Activated effector memory CD4-positive, alpha-beta T cell treated with anti-CD3 and anti-CD28 coated beads, Interleukin-2, amount 50 U/mL, for 16 hours (primary cell): Measurements from ENCODE around the gene CRISP3.
"Not testable (repeated sequence)": the region's sequence is repeated elsewhere in the genome, so short reads cannot be mapped to it uniquely, and the experiment has no call there.

ENCODE experiments used
- DNase-seq: peaks from one replicate; pipeline ENCODE4 v3.0.0-alpha.2; 2020

Gene CRISP3

DNA sequence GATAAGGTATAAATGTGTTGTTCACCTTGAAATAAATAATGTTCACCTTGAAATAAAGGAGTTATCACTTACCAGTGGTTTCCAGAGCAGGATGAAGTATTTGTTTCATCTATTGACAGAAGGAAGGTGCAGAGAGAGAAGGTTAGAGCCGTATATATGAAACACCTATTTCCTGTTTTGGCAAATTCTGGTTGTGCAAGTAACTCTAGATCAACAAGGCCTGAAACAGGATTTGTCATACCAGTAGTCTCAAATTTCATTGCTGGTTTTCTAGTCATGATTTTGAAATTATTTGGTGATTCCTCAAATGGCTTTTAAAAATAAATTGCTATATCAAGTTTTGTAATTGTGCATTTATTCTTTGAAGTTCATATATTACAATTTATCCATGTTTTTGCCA lies at the start of gene CRISP3:
TSS of gene CRISP3 (minus strand) at position 130 of the 400 bp plus-strand sequence. CDS start at position 109, 21 bp downstream.
- DNase-seq: no peak

DNA sequence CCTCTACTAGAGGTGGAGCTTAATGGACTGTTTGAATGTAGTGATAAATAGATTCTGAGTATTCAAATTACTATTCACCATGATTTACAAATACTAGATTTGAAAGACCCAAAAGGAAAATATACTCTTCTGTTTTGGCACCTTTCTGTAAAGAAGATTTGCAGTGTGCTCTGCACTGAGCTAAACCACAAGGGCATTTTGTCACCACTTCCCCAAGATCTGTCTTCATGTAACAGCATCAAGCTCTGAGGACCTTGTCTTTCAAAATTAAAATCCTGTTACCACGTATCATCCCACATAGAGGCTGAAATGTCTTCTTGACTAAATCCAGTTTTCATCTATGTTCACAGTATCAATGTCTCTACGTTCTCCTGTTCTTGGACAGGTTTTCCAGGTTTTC lies 46.2 kb upstream of the CRISP3 start:
- DNase-seq: no peak

DNA sequence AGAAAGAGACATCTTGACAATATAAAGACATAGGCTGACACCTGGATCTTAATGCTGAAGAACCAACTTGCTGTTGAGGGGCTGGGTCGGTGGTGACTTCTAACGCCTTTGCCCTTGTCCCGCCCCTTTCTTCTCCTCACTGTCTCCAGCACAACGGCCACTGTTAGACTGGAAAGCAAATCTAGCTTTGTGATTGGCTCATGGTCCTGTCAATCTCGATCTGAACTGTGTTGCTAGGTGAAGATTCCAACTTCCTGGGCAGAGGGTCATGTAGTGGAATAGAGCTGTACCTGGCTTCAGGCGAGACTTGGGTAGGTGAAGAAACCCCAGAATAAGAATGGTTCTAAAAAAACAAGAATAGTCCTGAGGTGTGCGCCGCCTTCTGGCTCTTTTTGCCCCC lies 43.0 kb upstream of the CRISP3 start, which contains the start of gene PGK2:
TSS of gene PGK2 (minus strand) at position 110 of the 400 bp plus-strand sequence. CDS start at position 12, 98 bp downstream.
- no peak for DNase-seq

DNA sequence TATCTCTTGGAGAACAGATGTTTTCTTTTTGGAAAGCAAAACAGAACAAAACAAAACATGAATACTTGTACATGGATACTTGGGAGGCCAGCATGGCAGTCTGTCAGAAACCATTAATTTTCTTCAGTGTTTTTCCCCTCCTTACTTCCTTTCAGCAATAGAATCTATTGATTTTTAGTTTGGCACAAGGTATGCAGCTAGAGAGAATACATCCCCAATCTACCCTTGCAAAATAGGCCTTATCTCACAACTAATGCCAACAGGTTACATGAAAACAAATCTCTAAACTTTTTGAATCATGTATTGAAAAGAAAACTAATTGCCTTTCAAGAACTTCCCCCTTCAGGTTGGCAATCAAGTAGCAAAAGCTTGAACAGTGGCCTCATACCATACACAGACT lies 40.1 kb upstream of the CRISP3 start:
- DNase-seq: no peak

DNA sequence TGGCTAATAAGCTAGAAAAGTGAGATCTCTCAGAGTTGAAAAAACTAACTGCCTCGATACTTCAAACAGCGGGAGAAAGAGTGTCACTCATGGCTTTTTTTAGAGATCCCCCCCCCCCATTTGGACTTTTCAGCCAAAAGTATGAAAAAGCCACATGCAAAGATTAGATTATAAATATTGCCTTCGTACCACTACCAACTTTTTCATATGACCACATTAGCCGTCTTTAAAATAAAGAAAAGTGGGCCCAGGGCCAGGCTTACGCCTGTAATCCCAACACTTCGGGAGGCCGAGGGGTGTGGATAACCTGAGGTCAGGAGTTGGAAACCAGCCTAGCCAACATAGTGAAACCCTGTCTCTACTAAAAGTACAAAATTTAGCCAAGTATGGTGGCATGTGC lies 38.5 kb upstream of the CRISP3 start:
- DNase-seq: no peak

DNA sequence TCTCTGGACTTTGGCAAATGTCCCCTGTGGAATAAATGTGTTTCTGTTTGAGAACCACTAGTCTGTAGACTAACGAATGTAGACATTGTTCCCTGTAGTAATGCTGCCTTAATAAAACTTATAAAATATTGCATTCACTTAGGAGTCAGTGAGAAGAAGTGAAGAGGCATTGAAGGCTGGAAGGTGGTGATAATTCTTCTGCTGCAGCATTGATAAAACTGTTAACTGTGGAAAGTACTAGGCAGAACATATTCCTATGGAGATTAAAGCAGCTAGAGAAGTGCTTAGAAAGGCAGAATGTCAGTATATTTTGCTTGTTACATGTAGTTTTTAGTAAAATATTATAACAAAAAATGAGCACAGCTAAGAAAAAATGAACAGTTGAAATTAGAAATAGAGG lies 38.1 kb upstream of the CRISP3 start:
- no peak for DNase-seq

DNA sequence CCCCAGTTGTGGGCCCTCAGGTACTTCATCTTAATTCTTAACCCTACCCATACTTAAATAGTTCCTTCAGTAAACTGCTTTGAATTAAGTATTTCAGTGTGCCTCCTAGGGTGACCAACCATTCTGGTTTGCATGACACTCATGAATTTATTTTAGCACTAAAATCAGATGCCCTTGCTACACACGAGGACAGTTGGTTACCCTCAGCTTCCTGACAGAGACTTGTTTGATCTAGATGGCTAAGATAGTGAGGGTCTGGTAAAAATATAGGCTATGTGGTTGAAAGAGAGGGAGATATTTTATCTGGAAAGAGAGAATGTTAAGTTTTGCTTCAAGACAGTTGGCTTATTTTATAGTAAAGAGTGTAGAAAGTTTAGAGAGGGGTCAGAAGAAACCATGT lies 32.3 kb upstream of the CRISP3 start:
- DNase-seq: no peak

DNA sequence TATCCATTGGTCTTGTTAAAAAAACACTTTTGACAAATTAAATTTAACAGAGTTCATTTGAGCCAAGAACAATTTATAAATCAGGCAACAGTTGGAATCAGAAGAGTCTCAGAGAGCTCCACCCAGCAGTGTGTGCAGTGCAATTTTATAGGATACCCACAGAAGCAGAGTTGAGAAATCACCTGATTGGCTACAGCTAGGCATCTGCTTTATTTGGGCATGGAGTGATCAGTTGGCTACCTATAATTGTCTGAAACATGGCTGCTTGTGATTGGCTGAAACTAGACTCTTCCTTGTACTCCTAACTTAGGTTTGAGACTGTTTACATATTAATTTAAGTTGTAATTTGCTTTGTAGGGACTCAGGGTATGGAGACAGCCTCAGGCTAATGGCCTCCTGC lies 30.9 kb upstream of the CRISP3 start:
- no peak for DNase-seq

DNA sequence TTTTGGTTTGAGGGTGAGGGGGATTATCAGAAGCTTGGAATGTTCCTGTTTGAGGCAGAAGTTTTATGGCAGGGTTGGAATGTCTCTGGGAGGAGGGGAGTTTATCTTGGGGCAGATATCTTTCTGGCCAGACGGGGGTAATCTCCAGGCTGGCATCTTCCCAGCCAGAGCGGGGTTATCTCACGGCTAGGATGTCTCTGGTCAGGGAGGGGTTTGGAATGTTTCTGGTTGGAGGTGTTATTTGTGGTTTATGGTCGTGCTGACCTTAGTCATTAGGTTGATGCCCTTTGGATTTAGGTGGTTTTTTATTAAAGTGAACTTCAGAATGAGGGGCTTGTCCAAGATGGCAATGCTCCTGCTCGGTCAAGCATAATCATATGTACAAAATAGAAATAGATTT lies 28.1 kb upstream of the CRISP3 start:
- DNase-seq: no peak

GRCh38 chr6:49766762-49767161 lies 22.6 kb upstream of the CRISP3 start:
- no peak for DNase-seq

- no peak for DNase-seq
Observed at GRCh38 chr6:49764571-49765236, 20.5 kb upstream of the CRISP3 start.

DNA sequence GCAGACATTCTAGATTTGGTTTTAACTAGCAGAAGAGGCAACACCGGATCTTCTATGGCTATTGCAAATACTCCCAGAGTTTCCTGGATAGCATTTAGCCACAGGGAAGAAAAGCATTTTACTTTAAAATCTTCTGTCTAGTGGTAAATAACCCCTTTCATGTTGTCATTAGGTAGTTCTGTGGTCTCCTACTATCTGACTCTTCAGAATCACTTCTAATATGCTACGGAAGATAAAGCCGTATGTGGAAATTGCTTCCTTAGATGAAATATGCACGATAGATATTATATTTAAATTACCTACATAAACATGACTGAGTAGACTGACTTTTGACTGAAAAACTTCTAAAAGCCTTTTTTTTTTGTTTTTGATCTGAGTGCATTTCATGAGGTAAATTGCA lies 759 bp downstream of the CRISP3 start:
- DNase-seq: no peak

DNA sequence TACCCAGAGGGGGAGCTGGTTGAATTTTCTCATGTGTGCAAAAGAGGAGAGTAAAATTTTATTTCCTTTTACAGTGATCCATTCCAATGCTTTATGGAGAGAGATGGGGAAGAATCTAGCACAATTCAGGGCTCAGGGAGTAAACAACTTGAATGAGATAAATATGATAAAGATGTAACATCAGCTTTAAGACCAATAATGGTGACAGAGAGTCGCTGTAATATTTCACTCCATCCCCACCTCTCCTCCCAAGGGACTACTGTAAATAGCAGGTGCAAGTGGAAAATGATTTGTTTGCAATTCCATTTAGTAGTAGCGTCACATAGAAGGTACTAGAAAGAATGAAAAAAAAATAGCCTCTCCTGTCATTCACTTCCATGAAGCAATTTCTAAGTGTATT lies 4.8 kb downstream of the CRISP3 start:
- DNase-seq: no peak

- no peak for DNase-seq
Observed at GRCh38 chr6:49736017-49736508, 8.1 kb downstream of the CRISP3 start.

GRCh38 chr6:49733680-49734079 lies 10.5 kb downstream of the CRISP3 start:
- no peak for DNase-seq

- no peak for DNase-seq
Observed at GRCh38 chr6:49732781-49733180, 11.4 kb downstream of the CRISP3 start.

GRCh38 chr6:49730251-49730650 lies 13.9 kb downstream of the CRISP3 start:
- no peak for DNase-seq

- not testable (repeated sequence) for DNase-seq
Observed at GRCh38 chr6:49723917-49724316, 20.3 kb downstream of the CRISP3 start.

- no peak for DNase-seq
Observed at GRCh38 chr6:49721297-49721696, 22.9 kb downstream of the CRISP3 start.

GRCh38 chr6:49720372-49720771 lies 23.8 kb downstream of the CRISP3 start:
- no peak for DNase-seq

GRCh38 chr6:49713346-49713745 lies 30.8 kb downstream of the CRISP3 start, which contains the start of gene CRISP2:
Gene CRISP2 (minus strand): TSS chr6:49713543. CDS start chr6:49709196, 4,347 bp downstream.
- DNase-seq: no peak

DNA sequence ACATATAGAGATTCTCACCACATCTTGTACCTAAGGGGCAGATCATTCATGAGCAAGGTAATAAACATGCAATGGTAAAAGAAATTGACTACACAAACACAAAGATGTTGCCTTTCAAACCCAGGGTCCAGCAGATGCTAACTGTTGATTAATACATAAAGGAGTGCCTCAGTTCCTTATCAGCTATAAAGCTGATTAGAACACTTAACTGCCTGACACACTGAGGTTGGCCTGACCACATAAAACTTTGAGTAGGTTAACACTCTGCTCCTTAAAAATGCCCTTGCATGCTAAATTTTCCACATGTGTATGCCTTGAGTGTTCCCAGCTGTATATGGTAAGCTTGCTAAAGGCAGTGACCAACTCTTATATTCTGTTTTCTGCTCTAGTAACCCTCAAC lies 45.7 kb downstream of the CRISP3 start:
- no peak for DNase-seq

- no peak for DNase-seq
Observed at GRCh38 chr6:49693512-49693911, 50.7 kb downstream of the CRISP3 start.

DNA sequence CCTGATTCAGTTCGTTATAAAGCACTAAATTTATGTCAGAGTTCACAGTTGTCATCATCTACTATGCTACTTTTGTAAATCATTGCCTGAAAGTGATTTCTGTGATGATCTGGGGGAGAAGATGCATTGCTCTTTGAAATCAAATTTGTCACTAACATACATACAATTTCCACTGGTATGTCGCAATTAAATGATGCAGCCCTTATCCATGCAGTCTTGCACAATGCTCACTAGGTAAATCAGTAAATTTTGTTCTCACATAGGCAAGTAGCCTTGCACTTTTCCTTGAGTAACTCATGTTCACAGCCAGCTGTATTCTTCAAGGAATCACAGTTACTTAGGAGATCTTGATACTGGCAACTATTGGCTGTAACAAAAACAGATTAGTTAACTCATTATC lies 51.7 kb downstream of the CRISP3 start:
- no peak for DNase-seq
